Adrenal gland (tissue), 5 donors: ENCODE results near the gene FAAP100.

Experiments used
- CTCF ChIP-seq, 6 experiments: fragments of 450-650 bp in 4 of 6; fragments of 200-600 bp in 2 of 6; sonication (generic) in 1 of 6; IDR thresholded peaks; 1 replicate in 5 of 6; 2 replicates in 1 of 6; pipeline versions ENCODE4 v1.5.1 to v1.8.0; 2016 to 2021; ENCODE audit warnings: antibody characterized with exemption in 6 of 6, mild to moderate bottlenecking in 2 of 6, moderate library complexity in 1 of 6
- POLR2A ChIP-seq, 2 donors: fragments of 450-650 bp; IDR thresholded peaks; one replicate each; pipeline ENCODE4 v1.6.1; 2017; ENCODE audit warnings: antibody characterized with exemption in 2 of 2, mild to moderate bottlenecking in 2 of 2, moderate library complexity in 1 of 2
- donor health status: DM: no; HTN: no; CAD: no.

GRCh38 chr17:81534157-81535006, 17.8 kb downstream of the FAAP100 start:
- no peak for TF ChIP-seq CTCF (IDR thresholded peaks at IDR 0.05)
- TF ChIP-seq POLR2A (IDR thresholded peaks at IDR 0.05) = no peak
